PC-3 (cell line): Measurements from ENCODE around the gene STXBP5.
"Not testable (repeated sequence)": the region's sequence is repeated elsewhere in the genome, so short reads cannot be mapped to it uniquely, and the experiment has no call there.

Experiments used
- CTCF ChIP-seq: fragments of 300-600 bp; sonication (generic); conservative IDR thresholded peaks from 2 replicates; pipeline ENCODE4 v1.5.1; 2017; ENCODE audit warnings: antibody characterized with exemption, low read depth, mild to moderate bottlenecking, low read length
- EZH2 ChIP-seq: fragments of 300-600 bp; sonication (generic); IDR thresholded peaks from one replicate; pipeline ENCODE4 v1.6.1; 2017; ENCODE audit warnings: antibody characterized with exemption, mild to moderate bottlenecking, low read length; ENCODE audit not compliant: unreplicated experiment
- EZH2phosphoT487 ChIP-seq: fragments of 300-600 bp; sonication (generic); IDR thresholded peaks from 2 replicates; pipeline ENCODE4 v1.6.1; 2018; ENCODE audit warnings: mild to moderate bottlenecking, antibody characterized with exemption, low read length, borderline replicate concordance

DNA sequence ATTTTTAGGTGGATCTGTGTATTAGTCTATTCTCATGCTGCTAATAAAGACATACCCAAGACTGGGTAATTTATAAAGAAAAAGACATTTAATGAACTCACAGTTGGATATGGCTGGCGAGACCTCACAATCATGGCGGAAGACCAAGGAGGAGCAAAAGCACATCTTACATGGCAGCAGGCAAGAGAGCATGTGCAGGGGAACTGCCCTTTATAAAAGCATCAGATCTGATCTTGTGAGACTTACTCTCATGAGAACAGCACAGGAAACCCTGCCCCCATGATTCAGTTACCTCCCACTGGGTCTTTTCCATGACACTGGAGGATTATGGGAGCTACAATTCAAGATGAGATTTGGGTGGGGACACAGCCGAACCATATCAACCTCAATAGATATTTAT is 176.6 kb downstream of the STXBP5 start:
- not testable (repeated sequence) for TF ChIP-seq CTCF, EZH2, EZH2phosphoT487
